ENCODE measurements around the gene NDC1. TPM values are rescaled to one million over a fixed set of nuclear protein-coding genes. Genes with fewer than 3 reads are reported as not detected.

NDC1 gene
- total RNA-seq, 1 donor from 2014 or later = 12.3 TPM

DNA sequence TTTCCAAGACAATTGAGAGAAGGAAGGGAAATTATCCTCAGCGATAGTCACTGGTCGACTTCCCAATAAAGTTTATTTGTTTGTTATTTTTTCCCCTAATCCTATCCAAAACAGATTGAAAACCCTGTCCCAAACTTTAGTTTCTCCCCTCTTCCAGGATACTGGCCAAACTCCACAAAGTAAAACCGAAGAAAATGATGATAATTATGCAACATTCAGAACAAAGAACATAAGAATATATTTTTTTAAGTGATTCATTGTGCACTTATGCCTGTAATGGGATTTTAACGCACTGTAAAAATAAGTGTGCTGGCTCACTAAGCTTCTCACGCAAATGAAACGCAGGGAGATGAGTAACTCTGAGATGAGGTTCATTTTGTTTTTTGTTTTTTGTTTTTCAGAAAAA, 105.2 kb downstream of the NDC1 start:
- no peak for DNase-seq (ENCODE audit: extremely low spot score in 2 of 2)
- Histone ChIP-seq H3K4me3 (peak overlapping the region in 1 of 2 donors; percentile 2), H3K27me3 (no peaks in the 10 kb centered on the region), H3K36me3 (no peaks in the 10 kb centered on the region), H3K9me3 (no peaks in the 10 kb centered on the region), H3K4me1 (peaks cover 14% of the 10 kb centered on the region), H3K27ac (peak overlapping the region; percentile 55)
- no peak for TF ChIP-seq POLR2AphosphoS5 (IDR thresholded peaks at IDR 0.05; ENCODE audit: insufficient read depth in 1 of 2, low read depth in 1 of 2)
- TF ChIP-seq, protein P1, sequence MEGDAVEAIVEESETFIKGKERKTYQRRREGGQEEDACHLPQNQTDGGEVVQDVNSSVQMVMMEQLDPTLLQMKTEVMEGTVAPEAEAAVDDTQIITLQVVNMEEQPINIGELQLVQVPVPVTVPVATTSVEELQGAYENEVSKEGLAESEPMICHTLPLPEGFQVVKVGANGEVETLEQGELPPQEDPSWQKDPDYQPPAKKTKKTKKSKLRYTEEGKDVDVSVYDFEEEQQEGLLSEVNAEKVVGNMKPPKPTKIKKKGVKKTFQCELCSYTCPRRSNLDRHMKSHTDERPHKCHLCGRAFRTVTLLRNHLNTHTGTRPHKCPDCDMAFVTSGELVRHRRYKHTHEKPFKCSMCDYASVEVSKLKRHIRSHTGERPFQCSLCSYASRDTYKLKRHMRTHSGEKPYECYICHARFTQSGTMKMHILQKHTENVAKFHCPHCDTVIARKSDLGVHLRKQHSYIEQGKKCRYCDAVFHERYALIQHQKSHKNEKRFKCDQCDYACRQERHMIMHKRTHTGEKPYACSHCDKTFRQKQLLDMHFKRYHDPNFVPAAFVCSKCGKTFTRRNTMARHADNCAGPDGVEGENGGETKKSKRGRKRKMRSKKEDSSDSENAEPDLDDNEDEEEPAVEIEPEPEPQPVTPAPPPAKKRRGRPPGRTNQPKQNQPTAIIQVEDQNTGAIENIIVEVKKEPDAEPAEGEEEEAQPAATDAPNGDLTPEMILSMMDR (IDR thresholded peaks at IDR 0.05) = no peak
- no peak for TF ChIP-seq POLR2A (IDR thresholded peaks at IDR 0.05)
- intact Hi-C loops (cut with DNase I) = no loop called here

DNA sequence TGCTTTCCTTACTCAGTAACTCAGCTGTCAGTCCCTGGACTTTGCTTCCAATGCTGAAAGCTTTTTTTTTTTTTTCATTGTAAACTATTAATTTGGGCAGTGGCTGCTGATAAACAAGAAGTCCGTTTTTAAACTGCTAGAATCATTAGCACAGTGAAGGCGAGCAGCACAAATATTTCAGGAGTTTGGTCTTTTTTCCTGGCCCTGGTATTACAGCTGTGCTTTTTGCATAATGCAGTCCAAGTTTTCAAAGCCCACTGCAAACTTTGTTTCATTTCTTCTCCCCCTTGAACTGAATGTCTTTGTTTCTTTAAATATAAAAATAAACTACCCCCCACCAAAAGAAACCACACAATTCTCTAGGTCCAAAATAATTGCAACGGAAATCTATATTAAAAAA, 105.7 kb downstream of the NDC1 start:
- Histone ChIP-seq H3K4me3 (peak overlapping the region in 1 of 2 donors; percentile 5), H3K4me1 (peaks cover 9% of the 10 kb centered on the region), H3K9me3 (no peaks in the 10 kb centered on the region), H3K27ac (peak overlapping the region; percentile 64), H3K27me3 (no peaks in the 10 kb centered on the region), H3K36me3 (no peaks in the 10 kb centered on the region)
- no peak for DNase-seq (ENCODE audit: extremely low spot score in 2 of 2)
- intact Hi-C loops (cut with DNase I) = no loop called here
- TF ChIP-seq, protein P1 (IDR thresholded peaks at IDR 0.05) = no peak

DNA sequence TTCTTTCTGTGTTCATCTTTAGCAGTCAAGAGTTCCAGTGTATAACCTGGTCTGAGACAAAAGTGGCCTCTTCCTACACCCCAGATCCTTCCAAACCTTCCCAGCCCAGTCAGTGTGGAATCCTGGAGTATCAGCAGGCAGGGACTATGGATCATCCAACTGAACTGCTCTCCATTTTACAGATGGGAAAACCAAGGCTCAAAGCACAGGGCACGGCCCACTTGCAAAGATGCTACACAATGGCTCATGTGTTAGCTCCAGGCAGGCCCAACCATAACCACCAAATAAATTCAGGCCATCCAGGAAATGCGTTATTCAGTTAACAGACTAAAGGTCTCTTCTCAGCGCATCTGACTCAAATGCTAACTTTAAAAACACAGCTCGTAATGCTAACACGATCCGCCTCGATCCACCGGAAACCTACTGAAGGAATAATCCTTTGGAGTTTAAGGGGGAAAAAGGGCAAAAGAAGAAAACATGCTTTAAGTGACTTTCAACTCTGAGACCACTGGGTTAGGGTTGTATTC, 106.3 kb downstream of the NDC1 start:
- DNase-seq (ENCODE audit: extremely low spot score in 2 of 2) = no peak
- Histone ChIP-seq H3K4me3 (peak overlapping the region in 1 of 2 donors; percentile 5), H3K9me3 (no peaks in the 10 kb centered on the region), H3K36me3 (no peaks in the 10 kb centered on the region), H3K4me1 (peaks cover 7% of the 10 kb centered on the region), H3K27ac (peak overlapping the region; percentile 64), H3K27me3 (no peaks in the 10 kb centered on the region)
- TF ChIP-seq, protein P1 (IDR thresholded peaks at IDR 0.05) = no peak
- TF ChIP-seq POLR2AphosphoS5 (IDR thresholded peaks at IDR 0.05; ENCODE audit: insufficient read depth in 1 of 2, low read depth in 1 of 2) (no peak), POLR2A (IDR thresholded peaks at IDR 0.05) (no peak)
- intact Hi-C loops (cut with DNase I) = no loop called here

DNA sequence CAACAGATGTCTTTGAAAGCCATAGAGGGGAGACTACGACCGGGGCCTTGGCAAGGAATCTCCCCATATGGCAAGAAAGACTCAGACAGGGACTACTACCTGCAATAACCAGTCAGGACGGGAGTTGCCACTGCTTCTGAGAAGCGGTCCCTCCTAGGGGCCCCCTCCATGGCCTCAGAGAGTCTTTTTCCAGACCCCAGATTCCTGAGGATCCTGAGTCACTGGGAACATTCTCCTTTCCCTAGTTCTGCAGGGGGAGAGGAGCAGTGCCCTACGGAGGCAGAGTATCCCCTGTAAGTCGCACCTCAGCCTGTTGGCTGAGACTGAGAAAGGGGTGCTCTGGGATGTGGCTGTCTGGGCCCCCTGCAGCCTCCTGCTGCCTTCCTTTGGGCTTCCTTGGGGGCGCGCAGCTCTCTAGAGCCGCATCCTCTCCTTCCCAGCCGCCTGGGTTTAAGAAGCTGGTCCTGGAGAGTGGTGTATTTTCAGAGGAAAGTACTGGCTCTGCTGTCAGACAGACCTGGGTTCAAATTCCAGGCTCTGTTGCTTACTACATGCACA, 107.0 kb downstream of the NDC1 start:
- TF ChIP-seq POLR2AphosphoS5 (IDR thresholded peaks at IDR 0.05; ENCODE audit: insufficient read depth in 1 of 2, low read depth in 1 of 2) (no peak), POLR2A (IDR thresholded peaks at IDR 0.05) (no peak)
- TF ChIP-seq, protein P1 (IDR thresholded peaks at IDR 0.05) = no peak
- Histone ChIP-seq H3K4me1 (peaks cover 7% of the 10 kb centered on the region), H3K27me3 (no peaks in the 10 kb centered on the region), H3K9me3 (no peaks in the 10 kb centered on the region), H3K27ac (peak overlapping the region; percentile 64), H3K36me3 (no peaks in the 10 kb centered on the region), H3K4me3 (no peak overlapping the region)
- intact Hi-C loops (cut with DNase I) = no loop called here
- no peak for DNase-seq (ENCODE audit: extremely low spot score in 2 of 2)

DNA sequence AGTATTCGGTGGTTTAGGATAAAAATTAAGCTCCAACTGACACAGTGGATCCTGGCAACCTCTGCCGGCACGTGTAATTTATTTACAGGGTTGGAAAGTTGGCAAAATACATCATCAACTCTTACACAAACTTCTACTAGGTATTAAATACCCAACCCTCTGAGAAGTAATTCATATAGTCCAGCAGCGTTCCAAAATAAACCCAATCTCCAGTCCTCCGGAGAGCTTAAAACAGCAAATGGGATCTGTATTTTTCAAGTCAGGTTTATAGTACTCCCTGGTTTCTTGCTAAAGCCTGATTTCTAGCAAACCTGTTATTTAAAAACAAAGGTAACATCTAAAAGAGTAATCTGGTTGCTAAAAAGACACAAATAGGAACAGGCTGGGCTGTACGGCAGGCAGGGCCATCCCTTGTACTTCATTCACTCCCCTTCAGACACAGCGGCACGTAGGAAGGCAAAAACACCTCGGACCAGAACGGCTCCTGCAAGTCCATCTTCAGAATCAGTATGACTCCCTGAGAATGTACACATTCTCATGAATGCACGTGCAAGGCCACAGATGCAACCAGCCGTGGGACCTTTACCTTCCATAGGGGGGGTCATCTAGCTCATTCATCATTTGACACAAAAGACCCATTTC, 107.8 kb downstream of the NDC1 start:
- H3K4me1 ChIP-seq = peaks cover 7% of the 10 kb centered on the region
- H3K27me3 ChIP-seq = no peaks in the 10 kb centered on the region
- no peaks in the 10 kb centered on the region for H3K36me3 ChIP-seq
- no peak overlapping the region for H3K4me3 ChIP-seq
- TF ChIP-seq POLR2AphosphoS5 (IDR thresholded peaks at IDR 0.05; ENCODE audit: insufficient read depth in 1 of 2, low read depth in 1 of 2) = no peak
- TF ChIP-seq POLR2A (IDR thresholded peaks at IDR 0.05) = no peak
- TF ChIP-seq, protein P1 (IDR thresholded peaks at IDR 0.05) = no peak
- DNase-seq (ENCODE audit: extremely low spot score in 2 of 2) = no peak
- H3K9me3 ChIP-seq = no peaks in the 10 kb centered on the region
- no peak overlapping the region for H3K27ac ChIP-seq
- intact Hi-C loops (cut with DNase I) = no loop called here
